ENCODE results near the gene C16orf74.
A peak's percentile ranks its signal among the peaks of the same experiment; 100 is the strongest.

The C16orf74 gene

DNA sequence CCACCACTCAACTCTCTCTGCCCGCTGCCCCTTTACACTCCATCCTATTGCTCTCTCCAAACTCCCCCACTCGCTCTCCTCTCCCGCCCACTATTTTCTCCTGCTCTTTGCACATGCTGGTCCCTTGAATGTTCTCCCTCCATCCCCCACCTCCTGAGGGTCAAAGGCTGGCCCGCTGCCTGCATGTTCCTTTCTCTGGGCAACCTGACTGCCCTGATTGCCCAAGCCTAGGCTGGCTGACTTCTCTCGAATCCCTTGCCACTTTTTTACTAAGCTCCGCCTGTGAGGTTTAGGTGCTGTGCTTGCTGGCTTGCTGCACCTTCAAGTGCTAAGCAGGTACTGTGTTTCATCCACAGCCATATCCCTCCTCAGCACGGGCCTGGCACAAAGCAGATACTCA, 45.7 kb upstream of the C16orf74 start:
- peaks cover 14% of the 10 kb centered on the region for H3K9me3 Mint-ChIP-seq
- no peak overlapping the region for H3K4me3 Mint-ChIP-seq
- H3K4me1 Mint-ChIP-seq, result peaks cover 42% of the 10 kb centered on the region
- TF ChIP-seq CTCF (IDR thresholded peaks at IDR 0.05), result no peak
- peaks cover 54% of the 10 kb centered on the region for H3K36me3 Mint-ChIP-seq (ENCODE audit: low read depth)
- no peak overlapping the region for H3K27ac Mint-ChIP-seq
- DNase-seq, result no peak
- H3K27me3 Mint-ChIP-seq (ENCODE audit: low read depth, poor library complexity), result no peaks in the 10 kb centered on the region

DNA sequence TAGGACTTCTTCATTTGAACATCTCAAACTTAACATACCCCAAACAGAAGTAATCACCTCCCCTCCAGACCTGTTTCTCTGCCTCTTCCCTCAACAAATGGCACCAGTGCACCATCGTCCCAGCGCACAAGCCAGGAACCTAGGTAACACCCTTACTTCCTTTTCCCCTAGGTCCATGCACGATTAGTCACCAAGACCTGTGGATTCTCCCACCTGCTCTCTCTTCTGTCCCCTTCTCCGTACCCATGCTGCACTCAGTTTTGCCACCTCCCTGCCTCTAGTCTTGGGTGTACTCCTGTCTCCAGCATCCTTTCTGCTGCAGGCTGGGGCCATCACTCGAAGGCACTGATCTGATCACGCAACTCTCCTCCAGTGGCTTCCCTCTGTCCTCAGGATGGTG, 45.3 kb upstream of the C16orf74 start:
- H3K36me3 Mint-ChIP-seq (ENCODE audit: low read depth), result peaks cover 54% of the 10 kb centered on the region
- peak overlapping the region; percentile 21 for H3K4me3 Mint-ChIP-seq

GRCh38 chr16:85794696-85795095, 43.8 kb upstream of the C16orf74 start:
- no peaks in the 10 kb centered on the region for H3K27me3 Mint-ChIP-seq (ENCODE audit: low read depth, poor library complexity)
- no peak for TF ChIP-seq CTCF (IDR thresholded peaks at IDR 0.05)
- H3K4me3 Mint-ChIP-seq, result no peak overlapping the region
- H3K36me3 Mint-ChIP-seq (ENCODE audit: low read depth), result peaks cover 64% of the 10 kb centered on the region
- peak overlapping the region; percentile 53 for H3K27ac Mint-ChIP-seq
- DNase-seq, result no peak
- H3K4me1 Mint-ChIP-seq, result peaks cover 29% of the 10 kb centered on the region
- peaks cover 17% of the 10 kb centered on the region for H3K9me3 Mint-ChIP-seq

More for the DNA sequence above, 45.3 kb upstream of the C16orf74 start:
- peak overlapping the region; percentile 42 for H3K27ac Mint-ChIP-seq
- TF ChIP-seq CTCF (IDR thresholded peaks at IDR 0.05), result no peak
- DNase-seq, result no peak
- H3K4me1 Mint-ChIP-seq, result peaks cover 41% of the 10 kb centered on the region
- H3K9me3 Mint-ChIP-seq, result peaks cover 17% of the 10 kb centered on the region
- no peaks in the 10 kb centered on the region for H3K27me3 Mint-ChIP-seq (ENCODE audit: low read depth, poor library complexity)

DNA sequence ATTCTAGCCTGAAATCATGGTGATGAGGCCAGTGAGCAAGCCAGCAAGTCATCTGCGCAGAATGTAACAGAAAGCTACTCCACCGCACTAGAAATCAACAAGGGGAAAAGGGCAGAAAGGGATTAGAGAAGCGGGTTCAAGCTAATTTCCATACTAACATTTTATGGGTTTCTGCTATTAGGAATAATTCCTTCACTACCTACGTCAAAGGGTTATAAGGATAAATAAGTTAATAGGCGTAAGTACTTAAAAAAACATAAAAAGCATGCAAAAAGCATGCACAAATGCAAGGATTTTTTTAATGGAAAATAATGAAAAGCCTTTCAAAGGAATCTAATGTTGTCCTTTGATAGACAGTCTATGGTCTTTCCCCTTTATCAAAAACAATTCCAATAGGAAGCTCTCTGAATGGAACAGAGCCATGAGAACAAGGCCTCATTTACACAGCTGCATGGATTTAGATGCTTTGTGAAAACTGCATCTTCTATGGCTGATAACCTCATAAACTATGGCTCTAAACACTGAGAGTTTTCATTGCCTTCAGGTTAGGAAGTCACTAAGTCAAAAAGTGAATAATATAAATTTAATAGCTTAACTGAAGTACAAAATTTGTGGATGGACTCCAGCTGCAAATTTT, 42.9 kb upstream of the C16orf74 start:
- H3K36me3 Mint-ChIP-seq (ENCODE audit: low read depth), result peaks cover 67% of the 10 kb centered on the region
- TF ChIP-seq CTCF (IDR thresholded peaks at IDR 0.05), result no peak
- H3K27ac Mint-ChIP-seq, result no peak overlapping the region

GRCh38 chr16:85789773-85790172, 38.9 kb upstream of the C16orf74 start:
- peaks cover 17% of the 10 kb centered on the region for H3K9me3 Mint-ChIP-seq
- DNase-seq, result no peak
- no peak for TF ChIP-seq CTCF (IDR thresholded peaks at IDR 0.05)
- H3K4me3 Mint-ChIP-seq, result no peak overlapping the region
- no peaks in the 10 kb centered on the region for H3K27me3 Mint-ChIP-seq (ENCODE audit: low read depth, poor library complexity)
- peaks cover 69% of the 10 kb centered on the region for H3K36me3 Mint-ChIP-seq (ENCODE audit: low read depth)
- no peak overlapping the region for H3K27ac Mint-ChIP-seq
- peaks cover 5% of the 10 kb centered on the region for H3K4me1 Mint-ChIP-seq

More for the DNA sequence above, 42.9 kb upstream of the C16orf74 start:
- Mint-ChIP-seq H3K27me3 (ENCODE audit: low read depth, poor library complexity) (no peaks in the 10 kb centered on the region), H3K4me3 (no peak overlapping the region), H3K9me3 (peaks cover 17% of the 10 kb centered on the region), H3K4me1 (peaks cover 29% of the 10 kb centered on the region)
- DNase-seq, result no peak

GRCh38 chr16:85788819-85789218, 37.9 kb upstream of the C16orf74 start:
- no peak for DNase-seq
- TF ChIP-seq CTCF (IDR thresholded peaks at IDR 0.05), result no peak
- peaks cover 5% of the 10 kb centered on the region for H3K4me1 Mint-ChIP-seq
- peaks cover 63% of the 10 kb centered on the region for H3K36me3 Mint-ChIP-seq (ENCODE audit: low read depth)
- no peak overlapping the region for H3K4me3 Mint-ChIP-seq
- H3K9me3 Mint-ChIP-seq, result peaks cover 17% of the 10 kb centered on the region
- no peaks in the 10 kb centered on the region for H3K27me3 Mint-ChIP-seq (ENCODE audit: low read depth, poor library complexity)
- peak overlapping the region; percentile 11 for H3K27ac Mint-ChIP-seq

Measured in nephron progenitor cell (in vitro differentiated cells).